Measurements from ENCODE around the gene CRISPLD2.

DNA sequence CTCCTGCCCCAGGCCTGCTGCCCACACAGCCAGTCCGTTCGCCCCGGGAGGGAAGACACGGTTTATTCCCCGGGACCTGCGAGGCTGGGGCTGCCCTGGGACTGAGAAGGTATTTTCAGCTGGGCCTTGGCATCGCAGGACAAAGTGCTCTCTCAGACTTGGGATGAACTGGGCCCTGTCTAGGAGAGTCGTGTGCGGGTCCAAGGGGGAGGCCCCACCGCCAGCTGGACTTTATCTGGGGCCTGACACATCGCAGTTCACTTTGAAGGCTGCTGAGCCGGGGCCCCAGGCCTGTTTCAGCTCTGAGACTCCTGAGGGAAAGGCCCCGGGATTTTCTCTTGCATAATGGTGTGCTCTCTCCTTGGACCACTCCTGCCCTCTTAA is 6.8 kb downstream of the CRISPLD2 start:
- TF ChIP-seq, protein P1, sequence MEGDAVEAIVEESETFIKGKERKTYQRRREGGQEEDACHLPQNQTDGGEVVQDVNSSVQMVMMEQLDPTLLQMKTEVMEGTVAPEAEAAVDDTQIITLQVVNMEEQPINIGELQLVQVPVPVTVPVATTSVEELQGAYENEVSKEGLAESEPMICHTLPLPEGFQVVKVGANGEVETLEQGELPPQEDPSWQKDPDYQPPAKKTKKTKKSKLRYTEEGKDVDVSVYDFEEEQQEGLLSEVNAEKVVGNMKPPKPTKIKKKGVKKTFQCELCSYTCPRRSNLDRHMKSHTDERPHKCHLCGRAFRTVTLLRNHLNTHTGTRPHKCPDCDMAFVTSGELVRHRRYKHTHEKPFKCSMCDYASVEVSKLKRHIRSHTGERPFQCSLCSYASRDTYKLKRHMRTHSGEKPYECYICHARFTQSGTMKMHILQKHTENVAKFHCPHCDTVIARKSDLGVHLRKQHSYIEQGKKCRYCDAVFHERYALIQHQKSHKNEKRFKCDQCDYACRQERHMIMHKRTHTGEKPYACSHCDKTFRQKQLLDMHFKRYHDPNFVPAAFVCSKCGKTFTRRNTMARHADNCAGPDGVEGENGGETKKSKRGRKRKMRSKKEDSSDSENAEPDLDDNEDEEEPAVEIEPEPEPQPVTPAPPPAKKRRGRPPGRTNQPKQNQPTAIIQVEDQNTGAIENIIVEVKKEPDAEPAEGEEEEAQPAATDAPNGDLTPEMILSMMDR (IDR thresholded peaks at IDR 0.05): no peak
- TF ChIP-seq ZFX (IDR thresholded peaks at IDR 0.05; ENCODE audit: borderline replicate concordance): no peak

Data from 22Rv1 (cell line).